GM12891 (cell line): ENCODE measurements around the gene SLC5A4.

ENCODE experiments used
- POLR2A ChIP-seq: IDR thresholded peaks from 2 replicates; pipeline ENCODE4 v1.6.1; 2011; ENCODE audit warnings: low read depth, low read length, control low read depth
- POLR2AphosphoS5 ChIP-seq: IDR thresholded peaks from 2 replicates; pipeline ENCODE4 v1.6.1; 2011; ENCODE audit warnings: low read depth, low read length, control low read depth
- POU2F2 ChIP-seq: IDR thresholded peaks from 2 replicates; pipeline ENCODE4 v1.6.1; 2011; ENCODE audit warnings: low read depth, mild to moderate bottlenecking, control low read depth, low read length, moderate library complexity
- SPI1 ChIP-seq: IDR thresholded peaks from 2 replicates; pipeline ENCODE4 v1.6.1; 2011; ENCODE audit warnings: low read depth, low read length, control low read depth
- TAF1 ChIP-seq: IDR thresholded peaks from 2 replicates; pipeline ENCODE4 v1.6.1; 2011; ENCODE audit warnings: low read depth, low read length, control low read depth

GRCh38 chr22:32202539-32203180 lies 52.5 kb downstream of the SLC5A4 start:
- no peak for TF ChIP-seq POU2F2
- no peak for TF ChIP-seq POLR2A
- TF ChIP-seq POLR2AphosphoS5: no peak
- no peak for TF ChIP-seq TAF1
- TF ChIP-seq SPI1: no peak
